Measurements from ENCODE around the gene ATP5MG. TPM values are rescaled to one million over a fixed set of nuclear protein-coding genes. Genes with fewer than 3 reads are reported as not detected.

ATP5MG gene
- total RNA-seq, 1 donor from 2014 or later, result 194 TPM

DNA sequence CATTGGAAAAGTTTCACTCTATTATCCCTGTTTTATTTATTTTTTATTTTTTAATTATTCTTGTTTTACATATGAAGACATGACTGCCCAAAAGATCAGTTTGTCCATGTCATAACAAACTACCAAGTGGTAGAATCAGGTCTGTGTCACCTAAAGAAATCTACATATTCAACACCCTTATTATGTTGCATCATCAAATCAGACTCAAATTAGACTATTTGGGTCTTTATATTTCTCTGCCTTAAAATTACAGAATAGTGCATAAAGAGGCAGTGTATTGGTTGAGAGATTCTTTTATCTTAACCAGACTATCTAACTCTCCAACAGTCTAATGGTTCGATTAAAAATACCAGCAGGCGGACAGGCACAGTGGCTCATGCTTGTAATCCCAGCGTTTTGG is 18.5 kb upstream of the ATP5MG start:
- Histone ChIP-seq H3K27me3 (ENCODE audit: insufficient read depth, low read length) (no peaks in the 10 kb centered on the region), H3K4me1 (ENCODE audit: insufficient read depth, low read length) (no peaks in the 10 kb centered on the region), H3K9ac (ENCODE audit: low read length) (no peak overlapping the region), H3K27ac (ENCODE audit: low read depth, low read length) (no peak overlapping the region), H3K9me3 (ENCODE audit: insufficient read depth, low read depth, low read length) (no peaks in the 10 kb centered on the region), H3K79me2 (ENCODE audit: insufficient read depth, low read length) (no peaks in the 10 kb centered on the region), H3K4me3 (ENCODE audit: insufficient read depth, low read depth, low read length) (no peak overlapping the region), H2AFZ (ENCODE audit: low read depth, low read length) (no peak overlapping the region), H3K4me2 (ENCODE audit: low read length) (no peak overlapping the region), H4K20me1 (ENCODE audit: insufficient read depth, low read length) (no peaks in the 10 kb centered on the region), H3K36me3 (ENCODE audit: insufficient read depth, low read length) (peaks cover 67% of the 10 kb centered on the region)
- H3K9me3 Mint-ChIP-seq (ENCODE audit: unreplicated experiment), result no peaks in the 10 kb centered on the region
- no peaks in the 10 kb centered on the region for H3K4me1 Mint-ChIP-seq (ENCODE audit: low read depth, unreplicated experiment)
- H3K27ac Mint-ChIP-seq (ENCODE audit: unreplicated experiment), result no peak overlapping the region
- TF ChIP-seq, protein P1, sequence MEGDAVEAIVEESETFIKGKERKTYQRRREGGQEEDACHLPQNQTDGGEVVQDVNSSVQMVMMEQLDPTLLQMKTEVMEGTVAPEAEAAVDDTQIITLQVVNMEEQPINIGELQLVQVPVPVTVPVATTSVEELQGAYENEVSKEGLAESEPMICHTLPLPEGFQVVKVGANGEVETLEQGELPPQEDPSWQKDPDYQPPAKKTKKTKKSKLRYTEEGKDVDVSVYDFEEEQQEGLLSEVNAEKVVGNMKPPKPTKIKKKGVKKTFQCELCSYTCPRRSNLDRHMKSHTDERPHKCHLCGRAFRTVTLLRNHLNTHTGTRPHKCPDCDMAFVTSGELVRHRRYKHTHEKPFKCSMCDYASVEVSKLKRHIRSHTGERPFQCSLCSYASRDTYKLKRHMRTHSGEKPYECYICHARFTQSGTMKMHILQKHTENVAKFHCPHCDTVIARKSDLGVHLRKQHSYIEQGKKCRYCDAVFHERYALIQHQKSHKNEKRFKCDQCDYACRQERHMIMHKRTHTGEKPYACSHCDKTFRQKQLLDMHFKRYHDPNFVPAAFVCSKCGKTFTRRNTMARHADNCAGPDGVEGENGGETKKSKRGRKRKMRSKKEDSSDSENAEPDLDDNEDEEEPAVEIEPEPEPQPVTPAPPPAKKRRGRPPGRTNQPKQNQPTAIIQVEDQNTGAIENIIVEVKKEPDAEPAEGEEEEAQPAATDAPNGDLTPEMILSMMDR (IDR thresholded peaks at IDR 0.05; ENCODE audit: insufficient read depth, low read depth, low read length), result no peak
- no peak for TF ChIP-seq EZH2 (IDR thresholded peaks at IDR 0.05; ENCODE audit: insufficient read depth, low read length)
- no peak for DNase-seq (ENCODE audit: low read depth)
- peaks cover 17% of the 10 kb centered on the region for H3K36me3 Mint-ChIP-seq (ENCODE audit: low read depth, unreplicated experiment)
- H3K27me3 Mint-ChIP-seq (ENCODE audit: low read depth, unreplicated experiment), result no peaks in the 10 kb centered on the region
- H3K4me3 Mint-ChIP-seq (ENCODE audit: unreplicated experiment), result no peak overlapping the region
- no peak for FAIRE-seq

DNA sequence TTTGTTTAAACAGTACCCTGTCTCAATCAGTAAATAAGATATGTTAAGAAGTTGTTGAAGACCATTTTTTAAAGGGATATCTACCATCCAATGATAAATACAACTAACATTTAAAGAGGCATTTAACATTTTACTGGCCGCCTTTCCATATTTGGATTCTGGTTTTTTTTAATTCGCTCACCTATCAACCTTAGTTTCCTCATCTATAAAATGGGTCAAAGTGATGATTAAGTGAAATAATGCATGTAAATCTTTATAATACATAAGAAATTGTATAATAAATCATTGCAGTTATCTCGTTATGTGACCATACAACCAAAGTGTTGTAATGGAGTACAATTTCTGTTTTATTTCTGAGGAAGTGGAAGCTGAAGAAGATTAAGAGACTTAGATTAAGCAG is 17.7 kb upstream of the ATP5MG start:
- Mint-ChIP-seq H3K9me3 (ENCODE audit: unreplicated experiment) (no peaks in the 10 kb centered on the region), H3K4me3 (ENCODE audit: unreplicated experiment) (no peak overlapping the region), H3K27ac (ENCODE audit: unreplicated experiment) (no peak overlapping the region), H3K27me3 (ENCODE audit: low read depth, unreplicated experiment) (no peaks in the 10 kb centered on the region), H3K36me3 (ENCODE audit: low read depth, unreplicated experiment) (peaks cover 17% of the 10 kb centered on the region), H3K4me1 (ENCODE audit: low read depth, unreplicated experiment) (no peaks in the 10 kb centered on the region)
- no peaks in the 10 kb centered on the region for H3K27me3 ChIP-seq (ENCODE audit: insufficient read depth, low read length)
- no peak overlapping the region for H3K4me2 ChIP-seq (ENCODE audit: low read length)
- H3K9me3 ChIP-seq (ENCODE audit: insufficient read depth, low read depth, low read length), result no peaks in the 10 kb centered on the region
- no peak for TF ChIP-seq EZH2 (IDR thresholded peaks at IDR 0.05; ENCODE audit: insufficient read depth, low read length)
- TF ChIP-seq, protein P1 (IDR thresholded peaks at IDR 0.05; ENCODE audit: insufficient read depth, low read depth, low read length), result no peak
- no peak overlapping the region for H3K27ac ChIP-seq (ENCODE audit: low read depth, low read length)
- FAIRE-seq (no peak), DNase-seq (ENCODE audit: low read depth) (no peak)
- H3K4me3 ChIP-seq (ENCODE audit: insufficient read depth, low read depth, low read length), result no peak overlapping the region
- no peak overlapping the region for H3K9ac ChIP-seq (ENCODE audit: low read length)
- H2AFZ ChIP-seq (ENCODE audit: low read depth, low read length), result no peak overlapping the region
- H3K79me2 ChIP-seq (ENCODE audit: insufficient read depth, low read length), result no peaks in the 10 kb centered on the region
- no peaks in the 10 kb centered on the region for H4K20me1 ChIP-seq (ENCODE audit: insufficient read depth, low read length)
- H3K36me3 ChIP-seq (ENCODE audit: insufficient read depth, low read length), result peaks cover 65% of the 10 kb centered on the region
- H3K4me1 ChIP-seq (ENCODE audit: insufficient read depth, low read length), result no peaks in the 10 kb centered on the region

DNA sequence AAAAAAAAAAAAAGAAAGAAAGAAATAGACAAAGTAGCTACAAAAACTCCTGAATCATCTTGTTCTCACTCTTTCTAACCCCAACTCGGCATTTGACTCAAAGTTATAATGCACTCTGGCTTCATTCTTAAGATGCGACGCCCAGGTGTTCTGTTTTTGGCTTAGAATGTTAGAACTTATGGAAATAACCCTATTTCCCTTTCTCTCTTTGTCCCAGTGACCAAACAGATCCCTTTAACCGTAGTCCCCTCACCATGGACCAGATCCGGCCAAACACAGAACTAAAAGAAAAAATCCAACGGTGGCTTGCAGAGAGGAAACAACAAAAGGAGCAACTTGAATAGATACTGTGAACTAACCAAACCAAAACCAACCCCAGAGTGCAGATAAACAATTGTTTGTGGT is 5.3 kb upstream of the ATP5MG start:
- Mint-ChIP-seq H3K36me3 (ENCODE audit: low read depth, unreplicated experiment) (peaks cover 11% of the 10 kb centered on the region), H3K27me3 (ENCODE audit: low read depth, unreplicated experiment) (no peaks in the 10 kb centered on the region), H3K27ac (ENCODE audit: unreplicated experiment) (no peak overlapping the region), H3K9me3 (ENCODE audit: unreplicated experiment) (no peaks in the 10 kb centered on the region), H3K4me3 (ENCODE audit: unreplicated experiment) (no peak overlapping the region), H3K4me1 (ENCODE audit: low read depth, unreplicated experiment) (no peaks in the 10 kb centered on the region)
- Histone ChIP-seq H3K4me1 (ENCODE audit: insufficient read depth, low read length) (no peaks in the 10 kb centered on the region), H3K9ac (ENCODE audit: low read length) (no peak overlapping the region), H3K27me3 (ENCODE audit: insufficient read depth, low read length) (no peaks in the 10 kb centered on the region), H3K27ac (ENCODE audit: low read depth, low read length) (no peak overlapping the region), H2AFZ (ENCODE audit: low read depth, low read length) (no peak overlapping the region), H3K4me3 (ENCODE audit: insufficient read depth, low read depth, low read length) (no peak overlapping the region), H3K79me2 (ENCODE audit: insufficient read depth, low read length) (no peaks in the 10 kb centered on the region), H3K4me2 (ENCODE audit: low read length) (no peak overlapping the region), H3K36me3 (ENCODE audit: insufficient read depth, low read length) (peaks cover 32% of the 10 kb centered on the region), H3K9me3 (ENCODE audit: insufficient read depth, low read depth, low read length) (no peaks in the 10 kb centered on the region), H4K20me1 (ENCODE audit: insufficient read depth, low read length) (no peaks in the 10 kb centered on the region)
- DNase-seq (ENCODE audit: low read depth), result no peak
- TF ChIP-seq EZH2 (IDR thresholded peaks at IDR 0.05; ENCODE audit: insufficient read depth, low read length), result no peak
- TF ChIP-seq, protein P1 (IDR thresholded peaks at IDR 0.05; ENCODE audit: insufficient read depth, low read depth, low read length), result no peak
- FAIRE-seq, result no peak
